GM12872 (cell line): ENCODE results near the gene CRX.

Experiments
- TF ChIP-seq, protein P1 (sequence below): IDR thresholded peaks from 3 replicates; pipeline ENCODE4 v1.5.1; 2011; ENCODE audit warnings: low read depth, mild to moderate bottlenecking, low read length, moderate library complexity; ENCODE audit not compliant: insufficient read depth

CRX gene

DNA sequence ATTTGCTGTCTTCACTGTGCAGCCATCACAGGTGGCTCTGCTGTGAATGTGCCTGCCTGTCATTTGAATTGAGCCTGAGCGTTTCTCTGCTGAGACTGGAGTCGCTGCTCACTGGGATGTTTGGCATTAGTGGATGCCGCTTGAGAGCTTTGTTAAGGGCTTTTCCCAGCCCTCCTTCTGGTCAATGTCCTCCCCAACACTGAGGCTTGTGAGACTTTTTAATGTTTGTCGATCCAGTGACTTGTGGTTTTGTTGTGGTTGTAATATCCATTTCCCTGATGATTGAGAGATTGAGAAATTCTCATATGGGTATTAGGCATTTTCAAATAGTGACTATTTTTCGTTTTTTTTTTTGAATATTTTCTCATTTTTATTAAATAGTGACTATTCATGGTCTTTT, 39.9 kb downstream of the CRX start:
- TF ChIP-seq, protein P1, sequence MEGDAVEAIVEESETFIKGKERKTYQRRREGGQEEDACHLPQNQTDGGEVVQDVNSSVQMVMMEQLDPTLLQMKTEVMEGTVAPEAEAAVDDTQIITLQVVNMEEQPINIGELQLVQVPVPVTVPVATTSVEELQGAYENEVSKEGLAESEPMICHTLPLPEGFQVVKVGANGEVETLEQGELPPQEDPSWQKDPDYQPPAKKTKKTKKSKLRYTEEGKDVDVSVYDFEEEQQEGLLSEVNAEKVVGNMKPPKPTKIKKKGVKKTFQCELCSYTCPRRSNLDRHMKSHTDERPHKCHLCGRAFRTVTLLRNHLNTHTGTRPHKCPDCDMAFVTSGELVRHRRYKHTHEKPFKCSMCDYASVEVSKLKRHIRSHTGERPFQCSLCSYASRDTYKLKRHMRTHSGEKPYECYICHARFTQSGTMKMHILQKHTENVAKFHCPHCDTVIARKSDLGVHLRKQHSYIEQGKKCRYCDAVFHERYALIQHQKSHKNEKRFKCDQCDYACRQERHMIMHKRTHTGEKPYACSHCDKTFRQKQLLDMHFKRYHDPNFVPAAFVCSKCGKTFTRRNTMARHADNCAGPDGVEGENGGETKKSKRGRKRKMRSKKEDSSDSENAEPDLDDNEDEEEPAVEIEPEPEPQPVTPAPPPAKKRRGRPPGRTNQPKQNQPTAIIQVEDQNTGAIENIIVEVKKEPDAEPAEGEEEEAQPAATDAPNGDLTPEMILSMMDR: no peak

DNA sequence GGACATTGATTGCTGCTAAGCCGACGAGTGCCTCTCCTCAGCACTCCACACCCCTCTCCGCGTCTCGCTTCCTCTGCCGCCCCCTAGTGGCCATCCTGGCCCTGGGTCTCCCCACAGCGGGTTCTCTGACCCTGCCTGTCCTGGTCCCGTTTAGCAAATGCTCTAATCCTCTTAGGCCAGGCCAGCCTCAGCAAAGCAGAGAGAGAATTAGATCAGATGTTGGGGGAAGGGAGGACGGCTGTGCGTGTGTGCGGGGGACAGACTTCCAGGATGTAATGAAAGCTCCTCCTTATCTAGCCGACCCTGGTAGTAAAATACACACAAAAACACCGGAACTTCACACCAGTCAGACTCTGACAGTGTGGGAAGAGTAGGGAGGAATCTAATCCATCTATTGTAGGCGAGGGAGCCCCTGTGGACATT, 41.8 kb downstream of the CRX start:
- TF ChIP-seq, protein P1: peak; percentile 96

DNA sequence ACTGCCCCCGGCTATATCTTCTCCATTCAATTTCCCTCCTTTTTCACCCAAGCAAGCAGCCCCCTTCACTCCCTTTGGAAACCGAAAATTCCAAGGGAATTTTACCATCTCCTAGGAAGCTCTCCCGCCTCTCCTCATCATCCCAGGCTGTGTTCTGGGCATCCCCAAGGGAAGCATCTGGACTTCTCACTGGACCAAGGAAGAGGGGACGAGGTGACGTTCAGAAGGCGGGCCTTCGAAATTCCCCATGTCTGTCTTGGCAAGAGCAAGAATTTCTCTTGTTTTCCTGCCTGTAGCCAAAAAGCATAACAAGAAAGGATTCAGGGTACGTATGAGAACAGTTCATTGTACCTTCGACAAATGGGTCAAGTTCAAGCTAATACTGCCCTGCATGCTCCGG, 43.4 kb downstream of the CRX start:
- TF ChIP-seq, protein P1: no peak

DNA sequence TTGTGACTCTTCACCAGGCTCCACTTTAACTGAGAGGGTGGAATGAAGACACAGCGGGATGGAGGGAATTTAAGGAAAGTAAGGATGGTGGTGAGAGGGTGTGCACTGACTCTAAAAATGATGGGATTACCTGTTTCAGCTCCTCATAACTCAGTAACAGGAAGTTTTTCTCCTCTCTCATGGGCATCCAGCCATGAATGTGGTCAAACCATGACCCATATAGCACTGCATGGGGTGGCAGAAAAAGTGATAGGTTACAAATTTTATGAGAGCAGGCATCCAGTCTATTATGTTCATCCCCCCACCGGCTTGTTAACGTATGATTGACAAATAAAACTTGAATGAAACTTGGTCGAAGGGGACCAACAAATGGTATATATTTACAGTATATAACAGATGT, 57.2 kb downstream of the CRX start:
- TF ChIP-seq, protein P1: no peak

DNA sequence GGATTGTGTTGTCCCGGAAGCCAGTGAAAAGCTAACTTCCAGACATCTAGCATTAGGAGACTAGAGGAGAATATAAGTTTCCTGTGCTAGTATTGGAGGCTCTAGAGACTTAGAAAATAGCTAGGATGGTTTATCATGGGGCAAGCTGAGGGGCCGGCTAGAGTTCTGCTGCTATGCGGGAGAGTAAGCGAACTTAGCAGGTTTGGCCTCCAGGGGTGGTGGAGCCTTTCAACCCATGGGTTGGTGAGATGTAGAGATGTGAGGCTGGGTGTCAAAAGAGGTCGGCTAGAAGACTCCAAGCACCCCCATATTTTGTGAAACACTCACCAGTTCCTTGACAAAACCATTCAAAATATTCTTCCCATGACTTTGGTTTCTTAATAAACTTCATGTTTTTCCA, 60.0 kb downstream of the CRX start:
- TF ChIP-seq, protein P1: no peak

DNA sequence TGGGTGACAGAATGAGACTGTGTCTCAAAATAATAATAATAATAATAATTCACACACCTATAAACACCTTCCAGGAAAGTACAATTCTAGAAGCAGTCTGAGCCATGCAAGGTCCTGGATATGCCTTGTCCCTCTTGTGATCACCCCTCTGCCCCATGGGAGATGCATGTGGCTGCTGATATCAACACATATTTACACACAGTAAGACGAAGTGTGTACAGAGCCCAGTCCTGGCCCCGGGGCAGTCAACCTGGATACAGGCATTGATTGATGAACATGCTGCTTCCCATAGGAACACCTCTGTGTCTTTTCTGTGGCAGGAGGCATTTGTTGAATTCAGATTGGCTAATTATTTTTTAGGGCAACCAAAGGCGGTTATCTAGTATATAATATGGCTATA, 61.2 kb downstream of the CRX start:
- TF ChIP-seq, protein P1: no peak

DNA sequence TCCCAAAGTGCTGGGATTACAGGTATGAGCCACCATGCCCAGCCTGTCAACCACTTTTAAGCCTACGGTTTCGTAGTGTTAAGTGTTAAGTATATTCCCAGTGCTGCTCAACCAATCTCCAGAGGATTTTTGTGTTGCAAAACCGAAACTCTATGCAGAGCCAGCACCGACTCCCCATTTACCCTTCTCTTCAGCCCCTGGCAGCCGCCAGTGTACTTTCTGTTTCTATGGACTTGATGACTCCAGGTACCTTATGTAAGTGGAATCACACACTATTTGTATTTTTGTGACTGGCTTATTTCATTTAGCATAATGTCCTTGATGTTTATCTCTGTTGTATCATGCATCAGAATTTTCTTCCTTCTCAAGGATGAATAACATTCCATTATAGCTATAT, 63.3 kb downstream of the CRX start:
- TF ChIP-seq, protein P1: no peak
